DLD1 (cell line): Measurements from ENCODE around the gene PPP1R18.
"Not testable (repeated sequence)": the region's sequence is repeated elsewhere in the genome, so short reads cannot be mapped to it uniquely, and the experiment has no call there.

Source experiments
- in situ Hi-C: cut with HindIII; loops from 2 replicates; pipeline ENCODE4 v1.10.0; 2017; ENCODE audit warnings: low sequenced_read_pairs

PPP1R18 gene

GRCh38 chr6:30719791-30720737 lies 33.6 kb upstream of the PPP1R18 start, which contains the start of gene TUBB:
TUBB (plus strand) TSS chr6:30720352; CDS start chr6:30720507, 155 bp downstream.
- in situ Hi-C loops, result no loop called here

GRCh38 chr6:30719356-30719755 lies 32.9 kb upstream of the PPP1R18 start:
- in situ Hi-C loops, result no loop called here

GRCh38 chr6:30717845-30718720 lies 31.6 kb upstream of the PPP1R18 start:
- in situ Hi-C loops, result not testable (repeated sequence)

- in situ Hi-C loops, result no loop called here
Measured at GRCh38 chr6:30717129-30717844, 30.8 kb upstream of the PPP1R18 start, which contains the start of gene MDC1. MDC1 (minus strand) TSS chr6:30717281; CDS start chr6:30715175, 2,106 bp downstream.

- in situ Hi-C loops, result no loop called here
Measured at GRCh38 chr6:30716879-30717128, 30.4 kb upstream of the PPP1R18 start.

GRCh38 chr6:30714263-30714662 lies 27.8 kb upstream of the PPP1R18 start:
- in situ Hi-C loops, result no loop called here

GRCh38 chr6:30712441-30712945 lies 26.0 kb upstream of the PPP1R18 start:
- in situ Hi-C loops, result no loop called here

- in situ Hi-C loops, result no loop called here
Measured at GRCh38 chr6:30711758-30712380, 25.4 kb upstream of the PPP1R18 start.

GRCh38 chr6:30709101-30709868 lies 22.8 kb upstream of the PPP1R18 start:
- in situ Hi-C loops, result no loop called here

GRCh38 chr6:30707281-30707850 lies 20.9 kb upstream of the PPP1R18 start:
- in situ Hi-C loops, result no loop called here

GRCh38 chr6:30705620-30706019 lies 19.2 kb upstream of the PPP1R18 start:
- in situ Hi-C loops, result no loop called here

- in situ Hi-C loops, result no loop called here
Measured at GRCh38 chr6:30703821-30704220, 17.4 kb upstream of the PPP1R18 start.

GRCh38 chr6:30703011-30703410 lies 16.6 kb upstream of the PPP1R18 start:
- in situ Hi-C loops, result no loop called here

- in situ Hi-C loops, result no loop called here
Measured at GRCh38 chr6:30700340-30700739, 13.9 kb upstream of the PPP1R18 start.

GRCh38 chr6:30696432-30696831 lies 10.0 kb upstream of the PPP1R18 start:
- in situ Hi-C loops, result no loop called here

GRCh38 chr6:30691208-30691847 lies 4.9 kb upstream of the PPP1R18 start:
- in situ Hi-C loops, result no loop called here

- in situ Hi-C loops, result no loop called here
Measured at GRCh38 chr6:30690403-30691207, 4.2 kb upstream of the PPP1R18 start, which contains the start of gene NRM. NRM (minus strand) TSS chr6:30690984; CDS start chr6:30690974, 10 bp downstream.

- in situ Hi-C loops, result no loop called here
Measured at GRCh38 chr6:30689985-30690384, 3.5 kb upstream of the PPP1R18 start.
